HG03460 (cell line): Measurements from ENCODE around the gene FBXO44.

Experiments
- ATAC-seq: cut with Tn5 transposase; IDR thresholded peaks from one replicate; pipeline ENCODE4 v1.9.1; 2021; ENCODE audit not compliant: unreplicated experiment

The FBXO44 gene

GRCh38 chr1:11688506-11688905 is 33.8 kb downstream of the FBXO44 start:
- ATAC-seq, result no peak

DNA sequence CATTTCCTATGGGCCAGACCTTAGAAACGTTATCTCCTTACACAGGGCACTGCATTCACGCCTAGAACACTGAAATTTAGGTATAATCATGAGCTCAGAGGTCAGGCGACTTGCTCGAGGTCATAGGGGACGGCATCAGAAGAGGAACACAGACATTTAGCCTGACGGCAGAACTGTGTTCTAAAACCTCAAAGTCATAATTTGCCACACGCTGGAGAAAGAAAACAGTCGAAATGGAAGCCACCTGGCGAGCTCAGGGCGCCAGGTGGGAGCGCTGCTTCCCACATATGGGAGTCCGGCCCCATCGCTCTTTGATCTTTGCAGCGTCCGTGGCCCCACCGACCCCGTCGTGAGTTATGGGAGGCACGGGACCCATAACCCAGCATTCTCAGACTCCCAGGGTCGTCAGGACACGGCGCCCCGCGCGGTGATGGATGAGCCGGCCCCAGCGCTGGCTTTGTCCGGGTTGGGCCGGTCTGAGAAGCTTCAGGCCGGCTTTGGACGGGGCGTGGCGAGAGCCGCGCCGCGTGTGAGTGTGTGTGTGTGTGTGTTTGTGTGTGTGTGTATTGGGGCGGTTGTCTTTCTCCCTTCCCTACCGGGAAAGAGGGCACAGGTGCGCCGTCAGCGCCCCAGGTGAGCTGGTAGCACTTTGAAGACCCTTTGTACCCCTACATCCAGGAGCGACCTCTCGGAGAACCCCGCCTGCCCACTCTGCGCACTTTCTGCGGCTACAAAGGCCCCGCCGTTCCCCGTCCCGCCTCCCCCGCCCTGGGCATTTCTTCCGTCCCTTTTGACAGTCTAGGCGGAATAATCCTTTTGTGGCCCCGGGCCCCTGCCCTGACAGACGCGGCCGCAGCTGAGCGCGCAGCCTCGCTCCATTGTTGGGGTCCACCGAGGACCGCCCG is 36.0 kb downstream of the FBXO44 start:
- ATAC-seq, result no peak

DNA sequence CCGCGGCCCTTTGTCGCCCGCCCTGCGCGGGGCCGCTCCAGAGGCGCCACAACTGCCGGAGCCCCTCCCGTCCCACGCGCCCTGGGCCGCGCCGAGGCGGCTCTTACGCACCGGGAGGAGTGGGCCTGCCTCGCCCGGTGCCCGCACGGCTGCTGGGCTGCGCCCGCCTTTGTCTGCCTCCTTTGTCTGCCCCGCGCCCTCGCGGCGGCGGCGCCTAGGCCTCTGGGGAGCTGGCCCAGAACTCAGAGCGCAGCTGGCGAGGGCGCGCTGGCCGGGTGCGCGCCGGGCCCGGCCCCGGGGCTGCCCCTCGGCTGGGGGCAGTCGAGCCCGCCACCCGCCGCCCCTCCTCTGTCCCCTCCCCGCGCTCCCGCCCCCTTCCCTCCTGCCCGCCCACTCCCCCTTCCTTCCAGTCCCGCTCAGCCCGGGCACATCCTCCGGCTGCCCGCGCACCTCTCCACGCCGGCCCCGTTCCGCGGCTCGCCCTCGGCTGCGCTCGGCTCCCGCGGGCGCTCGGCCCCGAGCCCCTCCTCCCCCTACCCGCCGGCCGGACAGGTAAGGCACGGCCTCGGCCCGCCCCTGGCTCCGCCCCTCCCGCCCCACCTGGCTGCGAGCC is 36.7 kb downstream of the FBXO44 start, which contains the start of gene DRAXIN:
Gene DRAXIN (plus strand): TSS at position 409 of the 613 bp plus-strand sequence. CDS start 14,549 bp downstream, outside the sequence.
- no peak for ATAC-seq

- ATAC-seq, result no peak
Measured at GRCh38 chr1:11691928-11692711, 37.4 kb downstream of the FBXO44 start.

DNA sequence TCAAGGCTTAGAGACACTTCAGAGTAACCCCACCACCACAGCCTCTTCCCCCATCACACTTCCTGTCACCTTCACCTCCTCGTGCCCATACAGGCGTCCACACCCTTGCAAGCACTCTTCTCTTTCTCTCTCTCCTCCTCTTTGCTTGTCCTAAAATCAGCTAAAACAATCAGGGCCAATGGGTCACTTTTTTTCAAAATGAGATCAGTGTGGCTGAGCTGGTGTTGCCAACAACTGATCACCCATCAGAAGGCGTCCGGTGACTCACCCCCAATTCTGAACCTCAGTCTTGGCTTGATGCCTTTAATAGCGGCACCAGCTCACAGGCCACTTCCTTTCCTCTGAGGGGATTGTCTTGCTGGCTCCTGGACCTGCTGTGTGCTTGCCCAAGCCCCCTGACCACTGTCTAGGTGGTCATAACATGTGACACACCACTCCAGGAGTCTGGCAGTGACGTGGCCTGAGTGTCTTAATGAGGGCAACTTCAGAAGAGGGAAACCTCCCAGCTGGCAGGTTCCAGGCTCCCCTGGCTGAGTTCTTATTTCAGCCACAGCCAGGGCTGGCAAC is 38.4 kb downstream of the FBXO44 start:
- ATAC-seq, result no peak

GRCh38 chr1:11693917-11694316 is 39.2 kb downstream of the FBXO44 start:
- no peak for ATAC-seq

- no peak for ATAC-seq
Measured at GRCh38 chr1:11695861-11696260, 41.2 kb downstream of the FBXO44 start.

- ATAC-seq, result no peak
Measured at GRCh38 chr1:11697188-11697892, 42.7 kb downstream of the FBXO44 start.

DNA sequence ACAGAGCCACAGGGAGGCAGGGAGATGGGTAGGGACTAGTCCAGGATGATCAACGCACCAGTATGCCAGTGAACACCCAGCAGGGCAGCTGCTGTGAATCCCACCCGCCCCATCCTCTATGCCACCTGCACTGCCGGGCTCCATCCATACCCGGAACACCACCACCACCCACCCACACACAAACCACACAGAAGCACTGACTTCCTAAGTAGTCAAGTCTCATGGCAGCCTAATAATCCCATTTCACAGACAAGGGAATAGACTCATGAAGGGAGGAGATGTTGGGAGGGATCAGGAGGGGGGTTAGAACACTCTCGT is 43.2 kb downstream of the FBXO44 start:
- no peak for ATAC-seq

DNA sequence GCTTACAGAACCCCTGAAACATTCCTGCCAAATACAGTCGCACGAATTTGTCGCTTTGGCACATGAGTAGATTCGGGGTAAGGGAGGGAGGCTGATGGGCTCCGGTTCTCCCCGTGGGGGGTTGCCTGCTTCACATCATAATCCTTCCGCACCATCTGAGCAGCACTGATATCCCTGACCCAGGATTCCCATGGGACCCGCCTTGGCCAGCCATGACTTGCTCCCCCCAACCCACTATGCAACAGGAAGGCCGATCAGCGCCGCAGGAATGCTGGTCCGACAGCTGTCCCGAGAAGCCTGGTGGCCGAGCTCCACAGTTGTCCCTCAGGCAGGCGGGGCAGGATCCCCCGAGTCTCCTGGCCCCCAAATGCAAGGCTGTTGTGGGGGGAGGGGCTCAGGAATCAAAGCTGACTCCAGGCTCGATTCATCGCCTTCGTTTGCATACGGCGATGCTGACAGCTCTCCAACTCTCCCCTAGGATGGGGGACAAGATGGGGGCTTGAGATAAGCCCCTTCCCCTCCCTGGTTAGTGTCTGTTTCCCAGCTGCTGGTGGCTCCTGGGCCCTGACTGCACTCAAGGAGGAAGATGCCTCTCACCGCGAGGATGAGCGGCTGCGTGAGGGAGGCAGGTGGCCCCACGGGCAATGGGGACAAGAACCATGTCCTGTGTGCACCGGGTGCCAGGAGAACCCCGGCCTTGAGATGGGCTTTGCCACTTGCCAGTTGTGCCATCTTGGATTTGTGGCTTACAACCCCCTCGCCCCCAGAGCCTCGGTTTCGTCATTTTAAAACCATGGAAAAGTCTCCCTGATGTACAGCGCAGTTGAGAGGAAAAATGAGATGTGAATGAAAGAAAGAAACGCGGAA is 46.2 kb downstream of the FBXO44 start:
- no peak for ATAC-seq

DNA sequence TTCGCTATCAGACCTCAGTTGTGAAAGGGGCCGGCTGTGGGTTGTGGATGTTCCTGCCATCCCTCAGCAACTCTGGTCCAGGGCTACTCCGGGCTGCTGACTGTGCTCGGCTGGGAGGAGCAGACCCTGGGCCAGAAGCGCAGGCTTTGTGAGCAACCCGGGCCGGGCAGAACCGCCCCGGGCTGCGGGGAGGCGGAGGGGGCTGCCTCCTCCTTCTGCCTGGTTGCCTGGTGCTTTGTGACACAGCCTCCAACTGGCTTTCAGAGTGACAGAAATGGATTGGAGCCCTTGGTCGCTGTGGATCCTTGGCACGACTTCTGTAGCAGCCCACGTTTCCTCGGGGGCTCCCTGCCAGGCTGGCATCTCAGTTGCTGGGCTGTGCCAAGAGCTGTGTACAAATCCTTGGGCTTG is 46.9 kb downstream of the FBXO44 start:
- ATAC-seq, result no peak

DNA sequence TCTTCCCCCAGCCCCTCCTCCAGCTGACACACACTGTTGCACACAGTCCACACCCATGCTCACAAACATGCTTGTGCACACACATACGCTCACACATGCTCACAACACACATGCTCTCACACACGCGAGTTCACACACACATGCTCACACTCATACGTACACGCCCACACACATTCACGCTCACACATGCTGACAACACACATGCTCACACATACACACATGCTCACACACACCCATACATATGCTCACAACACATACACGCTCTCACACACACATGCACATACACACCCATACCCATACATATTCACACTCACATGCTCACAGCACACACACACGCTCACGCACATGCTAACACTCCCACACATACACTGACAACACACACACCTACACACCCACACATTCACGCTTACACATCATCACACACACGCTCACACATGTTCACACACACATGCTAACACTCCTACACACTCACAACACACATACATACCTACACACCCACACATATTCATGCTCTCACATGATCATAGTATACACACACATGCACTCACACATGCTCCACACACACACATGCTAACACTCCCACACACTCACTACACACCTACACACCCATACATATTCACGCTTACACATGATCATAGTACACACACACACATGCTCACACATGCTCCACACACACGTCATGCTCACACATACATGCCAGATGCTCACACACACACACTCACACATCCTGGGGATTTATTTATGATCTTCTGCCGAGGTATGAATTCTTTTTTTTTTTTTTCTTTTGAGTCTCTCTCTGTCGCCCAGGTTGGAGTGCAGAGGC is 47.5 kb downstream of the FBXO44 start:
- ATAC-seq, result no peak

DNA sequence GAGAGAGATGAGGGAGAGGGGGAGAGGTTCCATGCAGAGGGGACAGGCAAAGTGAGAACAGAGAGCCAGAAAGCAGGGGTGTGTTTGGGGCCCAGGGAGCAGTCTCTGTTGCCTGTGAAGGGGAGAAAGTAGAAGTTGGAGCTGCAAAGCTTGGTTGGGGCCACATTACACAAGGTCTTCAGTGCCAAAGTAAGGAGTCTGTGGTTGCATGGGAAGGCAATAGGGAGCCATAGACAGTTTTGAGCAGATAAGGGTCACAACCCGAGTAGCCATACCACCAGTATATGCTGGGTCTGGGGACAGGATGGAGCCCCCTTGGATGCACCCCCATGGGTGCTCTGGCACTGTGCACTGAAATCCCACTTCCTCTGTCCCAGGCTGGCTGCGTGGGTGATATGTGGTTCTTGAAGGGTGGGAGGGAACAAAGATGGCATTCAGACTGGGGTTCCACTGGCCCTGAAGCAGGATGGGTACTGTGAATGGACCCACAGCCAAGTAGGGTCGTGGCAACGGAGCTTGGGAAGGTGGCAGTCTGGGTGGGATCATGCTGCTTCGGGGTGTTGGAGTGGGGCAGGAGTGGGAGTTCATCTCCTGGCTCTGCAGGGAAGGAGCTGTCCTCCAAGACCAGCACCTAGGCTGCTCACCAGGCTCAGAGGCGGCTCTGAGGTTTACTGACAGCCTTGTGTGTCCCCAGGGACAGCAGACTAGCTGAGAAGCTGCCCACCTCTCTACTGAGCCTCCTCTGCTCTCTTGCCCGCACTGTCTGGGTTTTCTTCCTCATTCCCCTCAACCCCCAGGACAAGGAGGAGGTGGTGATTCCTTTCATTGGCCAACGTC is 48.9 kb downstream of the FBXO44 start:
- ATAC-seq, result no peak

- ATAC-seq, result no peak
Measured at GRCh38 chr1:11704194-11704529, 49.5 kb downstream of the FBXO44 start.

DNA sequence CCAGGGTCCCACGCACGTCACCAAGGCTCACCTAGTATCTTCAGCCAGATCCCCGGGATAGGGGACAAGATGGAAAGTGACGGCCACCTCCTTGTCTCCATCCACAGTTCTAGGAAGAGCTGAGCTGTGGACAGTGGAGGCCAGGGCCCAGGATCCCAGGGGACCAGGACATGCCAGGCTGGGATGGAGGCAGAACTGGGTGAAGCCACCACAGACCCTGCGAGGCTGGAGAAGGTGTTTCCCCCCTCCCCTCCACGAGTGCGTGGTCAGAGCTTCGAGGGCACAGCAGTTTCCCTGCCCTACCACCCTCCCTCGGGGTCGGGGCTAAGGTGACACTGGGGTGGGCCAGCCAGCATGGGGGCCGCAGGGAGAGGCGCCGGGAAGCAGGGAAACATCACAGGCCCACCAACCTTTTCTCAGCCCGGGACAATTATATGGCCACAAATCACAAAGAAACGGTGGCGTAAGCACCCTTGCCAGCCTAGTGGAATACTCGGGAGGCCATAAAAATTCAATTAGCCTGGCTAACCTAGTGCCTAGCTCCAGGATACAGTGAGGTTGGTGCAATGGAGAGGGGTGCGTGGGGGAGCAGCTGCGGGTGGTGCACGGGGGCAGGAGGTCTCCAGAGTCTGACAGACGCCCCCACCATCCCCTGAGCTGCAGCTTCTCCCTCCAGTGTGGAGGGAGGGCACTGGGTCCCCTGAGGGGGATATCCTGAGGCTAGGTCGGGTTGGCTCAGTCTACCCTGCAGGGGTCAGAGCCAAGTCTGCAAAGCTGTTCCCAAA is 50.2 kb downstream of the FBXO44 start:
- no peak for ATAC-seq

DNA sequence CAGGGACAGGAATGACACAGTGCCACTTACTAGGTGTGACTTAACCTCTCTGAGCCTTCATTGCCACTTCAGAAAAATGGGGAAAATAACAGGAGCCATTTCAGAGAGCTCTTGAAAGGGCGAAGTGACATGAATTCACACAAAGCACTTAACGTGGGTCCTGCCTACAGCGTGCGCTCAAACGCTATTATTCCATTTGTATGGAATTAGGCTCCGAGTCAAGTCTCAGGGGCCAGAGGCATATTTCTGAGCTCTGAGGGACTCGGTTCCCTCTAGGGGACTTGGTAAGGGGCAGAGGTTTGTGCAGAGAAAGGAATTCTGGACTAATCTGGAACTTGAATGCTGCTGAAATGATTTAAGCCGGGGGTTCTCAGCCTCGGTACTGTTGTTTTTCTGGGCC is 50.9 kb downstream of the FBXO44 start:
- no peak for ATAC-seq

DNA sequence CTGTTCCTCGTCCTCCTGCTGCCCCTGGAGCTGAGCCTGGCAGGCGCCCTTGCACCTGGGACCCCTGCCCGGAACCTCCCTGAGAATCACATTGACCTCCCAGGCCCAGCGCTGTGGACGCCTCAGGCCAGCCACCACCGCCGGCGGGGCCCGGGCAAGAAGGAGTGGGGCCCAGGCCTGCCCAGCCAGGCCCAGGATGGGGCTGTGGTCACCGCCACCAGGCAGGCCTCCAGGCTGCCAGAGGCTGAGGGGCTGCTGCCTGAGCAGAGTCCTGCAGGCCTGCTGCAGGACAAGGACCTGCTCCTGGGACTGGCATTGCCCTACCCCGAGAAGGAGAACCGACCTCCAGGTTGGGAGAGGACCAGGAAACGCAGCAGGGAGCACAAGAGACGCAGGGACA is 51.6 kb downstream of the FBXO44 start:
- ATAC-seq, result no peak
